ENCODE measurements around the gene PXK.

- TF ChIP-seq GATA2 (IDR thresholded peaks at IDR 0.05; ENCODE audit: low read depth, low read length): no peak
- TF ChIP-seq GATA3 (IDR thresholded peaks at IDR 0.05; ENCODE audit: low read depth, low read length): no peak
Observed at GRCh38 chr3:58469096-58469495, 136.4 kb downstream of the PXK start.
